ENCODE results near the gene PPP2R3B. TPM values are rescaled to one million over a fixed set of nuclear protein-coding genes. Genes with fewer than 3 reads are reported as not detected.

The PPP2R3B gene
- total and polyA plus RNA-seq, 3 donors from 2014 or later = 28.3 to 108 (median 89.6) TPM

GRCh38 chrX:394830-395229 is 8.1 kb upstream of the PPP2R3B start:
- no peaks in the 10 kb centered on the region for H3K4me1 ChIP-seq
- H3K4me3 ChIP-seq = no peak overlapping the region
- DNase-seq = no peak
- WGBS, 2 donors = 97 to 98% methylated on average over 7 of the region's 7 CpGs
- intact Hi-C loops (cut with DNase I; ENCODE audit: low total_unique reads) = no loop called here
- H3K27me3 ChIP-seq = no peaks in the 10 kb centered on the region
- H3K9me3 ChIP-seq = no peaks in the 10 kb centered on the region
- TF ChIP-seq POLR2A (IDR thresholded peaks at IDR 0.05) (no peak), CTCF (IDR thresholded peaks at IDR 0.05) (no peak)
- H3K27ac ChIP-seq = no peak overlapping the region
- no peaks in the 10 kb centered on the region for H3K36me3 ChIP-seq (ENCODE audit: low read depth, missing control alignments)

DNA sequence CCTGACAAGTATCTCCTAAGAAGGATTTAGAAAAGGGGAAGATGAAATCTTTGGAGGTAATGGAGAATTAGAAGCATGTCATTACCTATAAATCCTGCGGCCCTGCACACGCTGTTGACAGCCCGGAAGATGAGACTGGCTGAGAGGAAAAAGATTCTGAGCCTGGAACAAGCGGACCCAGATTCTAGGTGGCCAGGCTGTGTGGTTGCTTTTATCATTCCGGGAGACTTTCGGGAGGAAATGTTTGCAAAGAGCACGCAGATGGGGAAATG is 5.8 kb upstream of the PPP2R3B start:
- DNase-seq = no peak
- Histone ChIP-seq H3K27ac (no peak overlapping the region), H3K27me3 (no peaks in the 10 kb centered on the region), H3K9me3 (no peaks in the 10 kb centered on the region), H3K36me3 (ENCODE audit: low read depth, missing control alignments) (no peaks in the 10 kb centered on the region), H3K4me1 (no peaks in the 10 kb centered on the region), H3K4me3 (no peak overlapping the region)
- TF ChIP-seq POLR2A (IDR thresholded peaks at IDR 0.05) (no peak), CTCF (IDR thresholded peaks at IDR 0.05) (no peak)
- intact Hi-C loops (cut with DNase I; ENCODE audit: low total_unique reads) = no loop called here
- 77 to 84% methylated on average over 7 of the region's 7 CpGs for WGBS, 2 donors

- no peaks in the 10 kb centered on the region for H3K27me3 ChIP-seq
- intact Hi-C loops (cut with DNase I; ENCODE audit: low total_unique reads) = no loop called here
- no peak overlapping the region for H3K4me3 ChIP-seq
- no peak overlapping the region for H3K27ac ChIP-seq
- H3K4me1 ChIP-seq = no peaks in the 10 kb centered on the region
- 86 to 88% methylated on average over 34 of the region's 34 CpGs for WGBS, 2 donors
- DNase-seq = no peak
- no peaks in the 10 kb centered on the region for H3K36me3 ChIP-seq (ENCODE audit: low read depth, missing control alignments)
- no peaks in the 10 kb centered on the region for H3K9me3 ChIP-seq
- TF ChIP-seq POLR2A (IDR thresholded peaks at IDR 0.05) = no peak
- TF ChIP-seq CTCF (IDR thresholded peaks at IDR 0.05) = no peak
Measured at GRCh38 chrX:391717-392574, 5.2 kb upstream of the PPP2R3B start.

GRCh38 chrX:390459-390858 is 3.8 kb upstream of the PPP2R3B start:
- 92 to 94% methylated on average over 13 of the region's 13 CpGs for WGBS, 2 donors
- H3K27me3 ChIP-seq = no peaks in the 10 kb centered on the region
- DNase-seq = no peak
- H3K36me3 ChIP-seq (ENCODE audit: low read depth, missing control alignments) = no peaks in the 10 kb centered on the region
- intact Hi-C loops (cut with DNase I; ENCODE audit: low total_unique reads) = no loop called here
- no peak for TF ChIP-seq CTCF (IDR thresholded peaks at IDR 0.05)
- TF ChIP-seq POLR2A (IDR thresholded peaks at IDR 0.05) = no peak
- H3K27ac ChIP-seq = no peak overlapping the region
- H3K4me1 ChIP-seq = peaks cover 4% of the 10 kb centered on the region
- H3K4me3 ChIP-seq = no peak overlapping the region
- H3K9me3 ChIP-seq = no peaks in the 10 kb centered on the region

- WGBS, 2 donors = 83 to 89% methylated on average over 7 to 12 of the region's 12 CpGs
Measured at GRCh38 chrX:389021-389441, 2.3 kb upstream of the PPP2R3B start.

More at GRCh38 chrX:389021-389441, 2.3 kb upstream of the PPP2R3B start:
- no peaks in the 10 kb centered on the region for H3K27me3 ChIP-seq
- H3K27ac ChIP-seq = no peak overlapping the region
- no peaks in the 10 kb centered on the region for H3K36me3 ChIP-seq (ENCODE audit: low read depth, missing control alignments)
- no peak overlapping the region for H3K4me3 ChIP-seq
- intact Hi-C loops (cut with DNase I; ENCODE audit: low total_unique reads) = no loop called here
- peaks cover 4% of the 10 kb centered on the region for H3K4me1 ChIP-seq
- no peak for DNase-seq
- H3K9me3 ChIP-seq = no peaks in the 10 kb centered on the region
- TF ChIP-seq POLR2A (IDR thresholded peaks at IDR 0.05) (no peak), CTCF (IDR thresholded peaks at IDR 0.05) (no peak)

All from testis (tissue), 3 donors.